HG02970 (cell line): ENCODE results near the gene GARNL3.
A peak's percentile ranks its signal among the peaks of the same experiment; 100 is the strongest.

ENCODE experiments used
- ATAC-seq: cut with Tn5 transposase; IDR thresholded peaks from one replicate; pipeline ENCODE4 v1.9.1; 2021; ENCODE audit warnings: mild to moderate bottlenecking, moderate library complexity, moderate number of reproducible peaks; ENCODE audit not compliant: unreplicated experiment, low FRiP score

GARNL3 gene

DNA sequence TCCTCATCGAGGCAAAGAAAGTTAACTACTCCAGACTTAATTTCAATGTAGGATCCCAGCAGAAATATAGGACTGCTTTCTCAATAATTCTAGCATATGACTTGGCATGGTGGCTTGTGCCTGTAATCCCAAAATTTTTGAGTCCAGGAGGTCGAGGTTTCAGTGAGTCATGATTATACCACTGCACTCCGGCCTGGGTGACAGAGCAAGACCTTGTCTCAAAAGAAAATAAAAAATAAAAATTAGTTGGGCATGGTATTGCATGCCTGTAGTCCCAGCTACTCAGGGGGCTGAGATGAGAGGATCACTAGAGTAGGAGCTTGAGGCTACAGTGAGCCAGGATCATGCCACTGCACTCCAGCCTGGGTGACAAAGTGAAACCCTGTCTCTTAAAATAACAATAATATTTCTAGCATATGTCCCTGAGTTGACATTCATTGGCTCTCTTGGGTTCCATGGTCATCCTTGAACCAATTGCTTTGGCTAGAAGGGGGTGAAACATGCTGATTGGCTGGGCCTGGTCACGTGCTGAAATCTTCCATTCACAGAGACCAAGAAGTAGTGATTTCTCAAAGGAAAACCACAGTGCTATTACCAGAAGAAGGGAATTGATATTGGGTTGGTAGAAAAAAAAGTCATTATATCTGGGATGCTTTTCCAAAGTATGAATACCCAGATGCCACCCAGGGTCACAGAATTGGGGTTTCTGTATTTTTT lies 31.6 kb upstream of the GARNL3 start:
- no peak for ATAC-seq

DNA sequence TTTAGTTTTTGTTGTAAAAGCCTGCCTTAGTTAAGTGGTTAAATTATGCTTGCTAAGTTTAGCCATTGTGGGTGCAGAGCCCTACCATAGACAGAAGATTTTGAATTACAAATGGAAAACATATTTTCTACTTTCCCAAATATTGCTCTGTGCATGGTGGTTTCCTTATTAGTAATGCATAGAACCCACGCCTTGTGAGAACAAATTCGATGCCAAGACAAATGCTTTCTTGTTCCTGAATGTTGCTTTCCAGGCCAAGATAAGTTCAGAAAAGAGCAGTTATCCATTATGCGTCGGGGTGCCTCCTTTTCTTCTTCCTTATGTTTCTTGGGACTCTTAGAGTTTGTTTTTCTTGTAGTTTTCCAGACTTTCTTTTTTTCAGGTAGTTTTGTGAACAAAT lies 31.0 kb upstream of the GARNL3 start:
- ATAC-seq = no peak

DNA sequence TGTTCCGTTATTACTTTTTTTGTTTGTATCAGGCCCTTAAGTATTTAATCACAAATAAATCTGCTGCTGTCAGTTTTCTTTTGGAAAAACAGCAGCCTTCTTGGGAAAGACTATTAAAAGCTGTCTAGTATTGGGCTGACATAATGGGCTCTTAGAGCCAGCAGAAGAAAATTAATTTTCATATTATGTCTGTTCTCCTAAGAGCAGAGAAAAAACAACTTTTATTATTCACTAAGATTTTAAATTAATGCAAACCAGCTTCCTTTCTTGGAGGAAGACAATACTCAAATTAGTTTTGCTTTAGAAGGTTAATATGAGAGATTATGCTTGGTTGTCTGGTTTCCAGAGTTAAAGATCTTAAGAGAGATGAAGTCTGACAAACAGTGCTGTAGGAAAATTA lies 30.6 kb upstream of the GARNL3 start:
- no peak for ATAC-seq

DNA sequence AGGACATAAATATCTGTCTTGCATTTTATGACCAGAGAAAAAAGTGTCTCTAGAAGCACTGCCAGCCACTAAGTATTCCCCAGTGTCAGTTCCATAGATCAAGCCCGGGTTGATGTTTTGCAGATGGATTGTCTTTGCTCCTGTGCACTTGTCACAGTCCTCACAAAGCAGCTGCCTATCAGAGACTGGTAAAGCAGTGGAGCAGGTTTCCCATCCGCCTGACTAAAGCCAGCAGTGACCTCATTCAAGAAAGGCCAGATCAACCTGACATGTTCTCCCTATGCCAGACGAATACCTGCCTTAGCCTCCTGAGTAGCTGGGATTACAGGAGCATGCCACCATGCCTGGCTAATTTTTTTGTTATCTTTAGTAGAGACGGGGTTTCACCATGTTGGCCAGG lies 26.8 kb upstream of the GARNL3 start:
- no peak for ATAC-seq

DNA sequence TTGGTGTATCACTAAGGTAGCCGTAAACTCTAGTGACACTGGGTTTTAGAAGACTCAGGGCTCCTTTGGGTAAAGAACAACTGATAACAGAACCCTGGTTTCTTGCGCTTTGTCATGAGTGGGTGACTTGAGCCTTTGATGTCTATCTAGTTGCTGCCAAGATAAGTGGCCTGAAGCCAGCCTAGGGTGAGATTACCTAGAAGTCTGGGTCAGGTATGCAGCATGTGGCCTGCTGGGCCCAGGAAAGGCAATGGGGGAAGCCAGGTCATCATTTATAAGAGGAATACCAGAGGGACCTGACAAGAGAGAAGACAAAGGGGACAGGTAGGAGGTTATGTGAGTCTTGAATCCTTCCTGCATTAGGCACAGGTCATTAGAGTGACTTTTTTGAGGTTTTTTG lies 23.2 kb upstream of the GARNL3 start:
- ATAC-seq = no peak

DNA sequence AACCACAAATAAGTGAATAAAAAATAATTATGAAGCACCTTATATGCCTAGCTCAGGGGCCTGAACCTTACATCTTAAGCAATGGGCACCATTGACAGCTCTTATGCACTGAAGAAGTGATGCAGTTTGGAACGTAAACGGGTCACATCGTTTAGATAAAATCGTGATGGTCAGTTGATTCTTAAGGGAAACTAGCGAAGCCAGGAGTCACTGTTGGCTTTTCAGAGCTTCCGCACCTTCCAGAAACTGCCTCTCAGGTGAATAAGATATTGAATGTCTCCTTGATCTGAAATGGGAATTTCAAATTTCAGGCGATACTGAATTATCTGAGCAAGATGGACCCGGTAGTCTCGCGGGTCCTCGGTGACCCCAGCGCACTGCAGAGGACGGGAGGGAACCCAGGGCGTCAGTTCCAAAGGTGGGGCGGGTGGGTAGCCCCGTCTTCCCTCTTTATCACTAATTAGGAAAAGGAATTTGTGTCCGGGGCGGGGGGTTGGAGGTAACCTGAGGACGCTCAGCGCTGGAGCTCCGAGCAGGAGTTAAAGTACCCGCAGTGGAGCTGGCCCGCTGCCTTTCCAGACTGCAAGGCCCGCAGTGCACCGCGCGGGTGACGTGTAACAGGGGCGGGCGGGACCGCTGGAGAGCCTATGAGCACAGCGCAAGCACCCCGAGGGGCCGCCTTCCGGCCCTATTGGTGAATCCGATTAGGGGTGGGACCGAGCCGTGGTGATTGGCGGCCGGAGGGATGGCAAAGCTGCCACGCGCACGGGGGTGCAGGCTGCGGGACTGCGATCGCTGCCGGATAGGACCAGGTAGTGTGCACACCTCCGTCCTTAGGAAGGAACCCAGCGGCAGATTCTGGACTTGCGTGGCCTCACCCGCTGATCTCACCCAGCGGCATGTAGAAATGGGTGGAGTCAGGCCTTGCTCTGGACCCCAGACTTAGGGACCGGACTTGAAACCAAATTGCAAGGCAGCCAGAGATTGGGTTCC lies 19.7 kb upstream of the GARNL3 start:
- peak; percentile 97 for ATAC-seq

DNA sequence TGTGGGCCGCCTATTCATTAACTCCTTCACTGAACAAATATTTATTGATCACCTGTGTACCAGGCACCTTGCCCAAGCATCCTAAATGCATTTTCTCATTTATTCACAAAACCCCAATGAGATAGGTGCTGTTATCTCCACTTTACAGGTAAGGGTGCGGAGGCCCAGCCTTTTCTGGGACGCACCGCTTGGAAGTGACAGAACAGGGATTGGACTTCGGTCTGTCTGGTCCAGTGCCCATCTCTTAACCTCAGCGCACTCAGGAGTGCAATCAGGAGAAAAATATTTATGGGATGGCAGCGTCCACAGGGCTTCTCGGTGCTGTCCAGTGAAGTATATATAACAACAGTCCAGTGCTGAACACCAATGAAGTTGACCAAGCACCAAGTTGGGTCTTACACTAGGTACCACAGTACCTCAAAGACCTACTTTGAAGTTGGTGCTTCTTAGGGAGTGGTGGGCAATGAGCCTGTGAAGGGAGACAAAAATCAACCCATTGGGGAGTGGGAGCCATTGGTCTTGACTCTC lies 18.9 kb upstream of the GARNL3 start:
- ATAC-seq = no peak

DNA sequence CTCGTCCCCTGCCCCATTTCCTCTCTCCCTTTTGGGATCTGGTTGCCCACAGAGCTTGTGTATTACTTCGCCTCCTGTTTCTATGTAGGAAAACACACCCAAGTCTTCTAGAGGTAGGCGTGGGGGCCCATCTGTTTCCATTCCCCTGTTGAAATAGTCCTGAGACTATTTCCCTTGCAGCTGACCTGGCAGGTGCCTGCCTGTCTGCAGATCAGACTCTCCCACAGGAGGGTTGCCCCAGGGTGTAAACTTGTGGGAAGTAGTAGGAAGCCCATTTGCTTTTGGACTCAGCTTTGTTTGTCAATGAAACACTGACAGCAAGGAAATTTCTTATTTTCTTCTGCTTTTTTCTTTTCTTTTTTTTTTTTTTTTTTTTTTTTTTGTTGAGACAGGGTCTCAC lies 16.3 kb upstream of the GARNL3 start:
- ATAC-seq = no peak

DNA sequence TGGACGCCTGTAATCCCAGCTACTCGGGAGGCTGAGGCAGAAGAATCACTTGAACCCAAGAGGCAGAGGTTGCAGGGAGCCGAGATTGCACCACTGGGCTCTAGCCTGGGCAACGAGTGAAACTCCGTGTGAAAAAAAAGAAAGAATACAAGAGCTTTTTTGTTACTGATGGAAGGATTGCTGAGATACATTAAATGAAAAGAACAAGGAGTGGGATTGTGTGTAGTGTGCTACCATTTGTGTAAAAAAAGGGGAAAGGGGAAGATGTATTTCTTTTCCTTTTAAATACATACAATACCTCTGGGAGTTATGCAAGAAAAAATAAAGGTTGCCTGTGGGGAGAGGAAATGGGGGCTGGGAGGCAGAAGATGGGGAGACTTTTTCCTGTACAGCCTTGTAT lies 14.7 kb upstream of the GARNL3 start:
- no peak for ATAC-seq

DNA sequence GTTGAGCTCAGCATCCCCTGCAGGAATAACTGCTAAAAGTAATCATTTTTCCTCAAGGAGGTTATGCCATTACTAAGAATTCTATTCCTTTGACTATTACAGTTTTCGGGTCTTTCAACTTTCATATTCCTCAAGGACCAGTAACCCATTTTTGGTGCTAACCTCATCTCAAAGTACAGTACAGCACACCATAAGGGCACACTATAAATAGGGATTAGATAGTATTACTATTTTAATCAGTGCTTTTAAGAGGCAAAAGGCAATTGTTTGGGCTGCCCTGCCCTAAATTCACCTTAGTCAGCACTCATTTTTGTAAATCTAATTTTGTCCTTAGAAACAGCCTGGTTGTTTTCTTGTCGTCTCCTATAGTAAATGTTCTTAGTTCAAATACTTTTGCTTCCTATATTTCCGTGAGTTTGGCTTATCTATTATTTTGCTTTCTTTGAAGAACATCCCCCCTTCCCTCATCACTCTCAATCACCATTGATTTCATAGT lies 13.6 kb upstream of the GARNL3 start:
- ATAC-seq = no peak

DNA sequence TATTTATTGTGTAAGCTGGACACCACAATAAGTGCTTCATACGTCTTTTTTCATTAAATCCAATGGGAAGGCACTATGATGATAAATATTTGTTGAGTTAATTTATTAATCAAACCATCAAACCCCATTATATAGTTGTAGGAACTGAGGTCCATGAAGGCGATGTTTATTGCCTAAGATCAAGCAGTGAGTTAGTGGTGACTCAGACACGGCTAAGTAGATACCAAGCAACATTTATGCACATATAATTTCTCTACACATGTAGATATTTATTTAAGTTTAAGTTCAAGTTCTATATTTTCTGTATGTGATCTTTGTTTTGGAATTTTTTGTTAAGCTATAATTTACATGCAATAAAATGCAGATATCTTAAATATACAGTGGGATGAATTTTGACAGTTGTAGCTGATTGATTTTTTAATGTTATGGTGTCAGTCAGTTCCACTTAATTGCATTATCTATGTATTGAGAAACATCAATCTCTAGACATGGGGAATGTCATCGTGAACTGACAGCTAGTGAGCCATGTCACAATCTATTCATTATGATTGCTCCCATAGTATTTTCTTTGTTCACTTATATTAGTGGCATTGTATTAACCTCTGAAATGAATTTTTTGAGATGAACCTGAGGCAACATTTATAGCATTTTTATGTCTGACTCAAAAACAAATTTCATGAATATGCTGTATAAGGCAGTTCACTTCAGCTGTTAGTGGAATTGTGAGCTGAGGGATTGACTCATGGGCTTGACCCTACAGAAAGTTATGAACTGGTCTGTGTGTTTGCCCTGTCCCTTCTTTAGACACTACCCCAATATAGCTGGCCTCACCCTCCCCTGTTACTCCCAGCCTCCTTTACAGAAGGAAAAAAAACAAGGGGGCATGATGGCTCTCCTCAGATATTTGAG lies 11.9 kb upstream of the GARNL3 start:
- ATAC-seq = no peak

DNA sequence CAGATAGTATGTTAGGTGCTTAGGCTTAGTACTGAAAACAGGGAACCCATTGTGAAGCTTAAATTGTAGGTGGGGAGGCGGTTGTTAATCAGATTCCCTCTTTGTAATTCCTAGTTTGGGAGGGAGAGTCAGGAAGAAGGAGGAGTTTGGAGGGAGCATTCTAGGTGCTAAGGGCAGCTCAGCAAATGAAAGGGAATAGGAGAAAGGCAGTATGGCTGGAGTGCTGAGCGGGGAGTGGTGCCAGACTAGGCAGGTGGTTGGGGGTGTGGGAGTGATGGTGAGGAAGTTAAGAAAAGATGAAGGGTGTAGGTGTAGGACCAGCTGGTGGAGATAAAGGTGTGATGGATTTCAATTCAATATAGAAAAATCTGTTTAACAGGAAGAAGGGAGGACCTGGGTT lies 11.1 kb upstream of the GARNL3 start:
- ATAC-seq = no peak

DNA sequence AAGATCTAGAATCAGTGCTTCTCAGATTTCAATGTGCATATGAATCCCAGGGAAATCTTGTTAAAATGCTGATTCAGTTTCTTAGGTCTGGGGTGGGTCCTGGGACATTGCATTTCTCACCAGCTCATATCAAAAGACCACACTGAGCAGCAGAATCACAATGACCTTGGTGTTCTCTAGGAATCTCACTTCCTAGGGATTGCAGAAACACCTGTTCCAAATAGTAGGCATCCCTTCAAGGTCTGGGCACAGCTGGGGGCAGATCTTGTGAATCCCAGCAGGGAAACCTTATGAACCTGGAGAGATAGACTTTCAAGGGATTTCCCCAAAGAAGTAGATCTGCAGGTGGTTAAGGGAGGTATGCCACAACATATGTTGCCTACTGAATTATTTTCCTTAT lies 8.9 kb upstream of the GARNL3 start:
- ATAC-seq = no peak

DNA sequence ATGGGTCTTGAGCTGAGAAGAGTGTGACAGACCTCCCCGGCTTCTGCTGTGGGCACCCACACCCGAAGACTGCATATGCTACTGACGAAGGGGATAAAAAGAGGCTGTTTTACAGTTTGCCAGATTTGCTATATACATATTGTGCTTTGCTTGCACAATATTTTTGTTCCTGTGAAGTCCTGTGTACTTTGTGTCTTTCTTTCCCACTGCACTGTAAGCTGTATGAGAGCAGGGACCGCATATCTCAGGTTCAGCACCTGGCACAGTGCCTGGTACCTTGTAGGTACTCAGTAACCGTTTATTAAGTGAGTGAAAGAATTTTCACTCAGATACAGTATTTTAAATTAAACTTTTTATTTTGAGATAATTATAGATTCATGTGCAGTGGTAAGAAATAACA lies 8.2 kb upstream of the GARNL3 start:
- ATAC-seq = no peak

DNA sequence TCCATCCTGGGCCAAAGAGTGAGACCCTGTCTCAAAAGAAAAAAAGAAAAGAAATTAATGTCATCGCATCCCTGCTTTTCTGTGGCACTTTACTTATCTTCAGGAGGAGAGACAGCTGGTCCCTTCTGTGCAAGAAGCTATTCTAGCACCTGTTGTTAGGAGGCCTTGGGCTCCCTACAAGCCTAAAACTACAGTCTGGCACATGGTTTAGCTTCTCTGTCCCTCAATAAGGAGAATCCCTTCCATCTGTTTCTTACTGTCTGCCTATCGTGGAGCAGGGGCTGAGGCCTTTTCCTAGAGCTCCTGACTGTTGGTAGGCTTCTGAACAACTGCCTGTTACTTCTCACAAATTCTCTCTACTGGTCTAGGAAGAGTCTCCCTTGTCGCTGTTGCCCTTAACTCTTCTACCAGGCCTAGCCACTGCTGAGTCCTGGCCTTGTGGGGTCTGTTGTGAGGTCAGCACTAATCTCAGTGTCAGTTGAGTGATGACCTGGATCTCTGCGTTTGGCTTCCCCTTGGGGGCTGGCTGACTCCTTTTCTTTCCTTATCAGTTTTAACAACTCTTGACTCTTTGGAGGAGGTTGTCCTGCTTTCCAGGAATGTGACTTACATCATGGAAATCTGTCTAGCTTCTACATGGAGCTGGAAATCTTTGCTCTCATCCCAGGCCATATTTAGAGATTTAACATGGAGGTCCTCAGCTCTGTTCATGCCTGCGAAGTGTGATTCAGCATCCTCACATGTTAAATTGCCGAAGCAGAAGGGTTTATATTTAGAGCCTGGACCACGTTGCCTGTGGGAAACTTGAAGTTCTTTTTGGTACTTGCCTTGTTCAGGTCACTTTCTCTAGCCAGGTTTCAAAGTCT lies 5.7 kb upstream of the GARNL3 start:
- no peak for ATAC-seq

DNA sequence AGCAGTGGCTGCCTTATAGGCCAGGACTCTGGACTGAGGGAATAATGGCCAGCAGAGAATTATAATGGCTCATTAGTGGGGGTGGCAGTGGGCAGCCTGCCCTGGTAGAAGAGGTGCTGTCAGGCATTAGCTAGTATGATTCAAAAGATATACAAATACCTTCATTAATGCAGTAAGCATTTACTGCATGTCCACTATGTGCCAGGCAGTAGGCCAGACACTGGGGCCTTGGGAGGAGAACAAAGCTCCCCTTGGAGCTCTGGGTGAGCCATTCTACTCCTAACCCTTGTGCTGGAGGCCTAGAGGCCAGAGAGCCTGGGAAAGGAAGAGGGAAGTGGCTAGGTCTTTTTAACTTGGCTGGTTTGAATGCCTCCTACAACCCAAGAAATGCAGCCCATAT lies 2.0 kb upstream of the GARNL3 start:
- ATAC-seq = no peak

DNA sequence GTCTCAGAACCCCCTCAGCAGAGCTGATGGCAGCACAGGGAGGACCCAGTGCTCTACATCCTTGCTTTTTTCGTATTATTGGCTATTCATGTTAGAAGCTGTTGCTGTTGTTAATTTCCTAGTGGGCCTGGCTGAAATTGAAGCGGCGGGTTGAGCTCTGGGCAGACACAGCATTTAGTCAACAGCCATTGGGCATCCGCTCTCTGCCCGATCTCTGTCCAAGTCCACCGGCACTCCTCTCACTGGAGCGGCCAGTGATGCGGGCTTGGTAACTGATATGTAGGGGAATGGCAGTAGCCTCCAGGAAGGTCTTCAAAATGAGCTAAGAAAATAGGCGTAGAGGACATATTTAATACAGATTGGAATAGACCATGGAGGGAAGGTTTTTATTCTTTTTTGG lies 1.3 kb upstream of the GARNL3 start:
- no peak for ATAC-seq

DNA sequence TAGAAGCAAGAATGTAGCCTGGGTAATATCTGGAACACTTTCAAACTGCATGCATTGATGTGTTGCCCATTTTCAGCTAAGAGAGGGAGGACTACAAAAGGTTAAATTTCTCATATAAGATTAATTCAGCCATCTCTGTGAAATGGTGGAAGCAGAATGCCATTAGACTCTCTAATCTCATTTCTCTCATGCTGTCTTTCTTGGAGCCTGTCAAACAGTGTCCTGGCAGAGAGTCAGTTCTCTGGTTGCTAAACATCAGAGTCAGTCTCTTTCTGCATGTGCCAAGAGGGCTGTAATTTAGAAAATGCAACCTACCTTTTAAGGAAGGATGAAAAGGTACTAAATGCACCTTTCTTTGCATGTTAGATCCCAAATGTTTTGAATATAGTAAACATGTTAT lies 910 bp upstream of the GARNL3 start:
- no peak for ATAC-seq

DNA sequence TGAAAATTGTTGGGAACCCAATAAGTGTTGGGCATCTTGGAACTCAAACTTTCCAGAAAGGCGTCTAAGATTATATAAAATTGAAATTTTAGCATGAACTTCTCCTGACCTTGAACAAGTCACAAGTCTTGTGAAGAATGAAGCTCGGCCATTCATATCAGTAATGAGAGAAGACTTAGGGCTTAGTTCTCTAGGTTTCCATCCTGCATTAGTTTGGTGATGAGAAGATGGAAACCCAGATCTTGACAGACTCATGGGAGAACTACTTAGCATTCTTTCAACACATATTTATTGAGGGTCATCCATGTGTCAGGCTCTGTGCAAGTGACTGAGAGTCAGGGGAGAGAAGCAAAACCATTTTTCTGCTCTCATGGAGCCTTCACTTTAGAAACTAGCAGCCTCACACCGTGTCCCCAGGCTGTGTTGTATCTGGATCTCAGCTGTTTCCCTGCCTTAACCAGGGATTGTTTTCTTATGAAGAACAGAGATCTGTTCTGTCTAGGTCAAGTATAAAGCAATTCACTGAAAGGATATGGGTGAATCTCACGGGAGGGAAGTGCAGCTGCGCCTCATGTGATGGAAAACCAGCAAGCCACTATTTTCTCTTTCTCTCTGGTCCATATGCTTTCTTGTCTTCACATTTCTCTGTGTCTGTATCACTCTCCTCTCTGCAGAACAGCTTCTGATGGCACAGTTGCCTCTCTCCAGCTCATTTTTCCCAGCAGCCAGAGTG lies 3.4 kb downstream of the GARNL3 start:
- no peak for ATAC-seq
